GM12874 (cell line): ENCODE results near the gene HLA-DOA.

Source experiments
- TF ChIP-seq, protein P1 (sequence below): IDR thresholded peaks from 2 replicates; pipeline ENCODE4 v1.5.1; 2011; ENCODE audit warnings: low read depth, mild to moderate bottlenecking, control low read depth, low read length, moderate library complexity; ENCODE audit not compliant: insufficient read depth

The HLA-DOA gene

GRCh38 chr6:33023536-33023935 lies 14.1 kb upstream of the HLA-DOA start:
- TF ChIP-seq, protein P1, sequence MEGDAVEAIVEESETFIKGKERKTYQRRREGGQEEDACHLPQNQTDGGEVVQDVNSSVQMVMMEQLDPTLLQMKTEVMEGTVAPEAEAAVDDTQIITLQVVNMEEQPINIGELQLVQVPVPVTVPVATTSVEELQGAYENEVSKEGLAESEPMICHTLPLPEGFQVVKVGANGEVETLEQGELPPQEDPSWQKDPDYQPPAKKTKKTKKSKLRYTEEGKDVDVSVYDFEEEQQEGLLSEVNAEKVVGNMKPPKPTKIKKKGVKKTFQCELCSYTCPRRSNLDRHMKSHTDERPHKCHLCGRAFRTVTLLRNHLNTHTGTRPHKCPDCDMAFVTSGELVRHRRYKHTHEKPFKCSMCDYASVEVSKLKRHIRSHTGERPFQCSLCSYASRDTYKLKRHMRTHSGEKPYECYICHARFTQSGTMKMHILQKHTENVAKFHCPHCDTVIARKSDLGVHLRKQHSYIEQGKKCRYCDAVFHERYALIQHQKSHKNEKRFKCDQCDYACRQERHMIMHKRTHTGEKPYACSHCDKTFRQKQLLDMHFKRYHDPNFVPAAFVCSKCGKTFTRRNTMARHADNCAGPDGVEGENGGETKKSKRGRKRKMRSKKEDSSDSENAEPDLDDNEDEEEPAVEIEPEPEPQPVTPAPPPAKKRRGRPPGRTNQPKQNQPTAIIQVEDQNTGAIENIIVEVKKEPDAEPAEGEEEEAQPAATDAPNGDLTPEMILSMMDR, result no peak

DNA sequence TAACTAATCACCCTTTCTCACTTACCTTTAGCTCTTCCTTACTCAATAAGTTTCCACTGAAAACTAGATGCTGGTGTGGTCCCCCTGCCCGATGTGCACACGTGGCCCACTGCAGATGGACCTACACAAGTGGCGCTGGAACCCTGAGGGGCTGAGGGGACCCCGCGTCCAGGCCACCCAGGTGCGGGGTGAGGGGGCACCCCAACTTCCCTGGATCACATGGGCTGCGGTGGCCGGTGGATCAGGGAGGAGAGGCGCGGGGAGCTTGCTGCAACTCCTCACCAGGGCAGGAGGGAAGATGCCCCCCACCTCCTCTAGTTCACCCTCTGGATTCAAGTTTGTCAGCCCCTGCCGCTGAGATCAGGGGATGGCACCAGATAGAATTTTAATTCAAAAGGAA lies 12.5 kb upstream of the HLA-DOA start:
- TF ChIP-seq, protein P1, result no peak

DNA sequence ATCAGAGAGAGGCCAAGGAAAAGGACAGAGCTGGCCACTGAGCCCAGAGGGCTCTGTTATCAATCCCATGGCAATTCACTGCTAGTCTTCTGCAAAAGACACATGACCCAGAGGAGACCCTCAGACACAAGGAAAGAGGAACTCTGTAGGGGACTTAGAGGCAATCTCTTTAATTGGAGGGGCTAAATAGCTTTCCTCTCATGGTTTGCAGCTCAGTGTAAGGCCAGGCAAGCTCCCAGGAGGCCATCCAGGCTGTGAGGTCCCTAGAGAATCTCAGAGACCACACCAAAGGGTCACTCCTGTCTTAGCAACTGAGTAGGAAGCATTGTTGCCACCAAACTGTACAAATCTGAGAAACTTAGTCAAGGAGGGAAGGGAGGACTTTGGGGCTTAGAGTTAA lies 10.0 kb upstream of the HLA-DOA start:
- TF ChIP-seq, protein P1, result no peak

DNA sequence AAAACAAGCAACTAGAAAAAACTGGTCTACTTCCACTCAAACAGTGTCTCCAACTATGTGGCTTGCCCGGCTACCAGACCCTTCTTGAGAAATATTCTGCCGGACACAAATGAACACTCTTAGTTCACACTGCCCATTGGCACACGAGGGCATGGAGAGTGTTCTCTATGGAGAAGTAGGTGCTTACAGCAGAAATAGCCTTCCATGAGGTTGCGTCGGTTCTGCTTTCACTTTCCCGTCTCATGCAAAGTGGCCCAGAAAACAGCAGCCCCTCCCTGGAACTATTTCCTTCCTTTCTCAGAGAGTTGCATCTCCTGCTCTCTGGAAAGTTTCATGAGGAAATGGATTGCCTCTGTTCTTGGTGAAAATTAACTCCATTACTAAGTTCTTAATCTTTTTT lies 9.5 kb upstream of the HLA-DOA start:
- TF ChIP-seq, protein P1, result no peak

DNA sequence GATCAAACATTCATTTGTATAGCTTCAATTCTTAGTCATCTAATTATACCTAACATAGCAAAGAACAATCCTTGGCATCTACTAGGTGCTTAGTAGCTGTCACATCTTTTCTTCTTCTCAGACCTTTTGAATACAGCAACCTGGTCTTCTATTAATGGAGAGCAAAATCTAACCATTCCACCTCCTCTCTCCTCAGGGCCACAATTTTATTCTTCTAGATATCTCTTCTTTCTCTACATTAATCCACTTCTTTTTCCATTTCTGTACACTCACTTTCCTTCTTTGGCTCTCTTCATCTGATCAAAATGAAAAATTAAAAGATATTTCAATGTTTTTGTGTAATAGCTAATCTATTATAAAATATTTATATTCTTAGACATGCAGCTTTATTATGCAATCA lies 9.0 kb upstream of the HLA-DOA start:
- TF ChIP-seq, protein P1, result no peak

DNA sequence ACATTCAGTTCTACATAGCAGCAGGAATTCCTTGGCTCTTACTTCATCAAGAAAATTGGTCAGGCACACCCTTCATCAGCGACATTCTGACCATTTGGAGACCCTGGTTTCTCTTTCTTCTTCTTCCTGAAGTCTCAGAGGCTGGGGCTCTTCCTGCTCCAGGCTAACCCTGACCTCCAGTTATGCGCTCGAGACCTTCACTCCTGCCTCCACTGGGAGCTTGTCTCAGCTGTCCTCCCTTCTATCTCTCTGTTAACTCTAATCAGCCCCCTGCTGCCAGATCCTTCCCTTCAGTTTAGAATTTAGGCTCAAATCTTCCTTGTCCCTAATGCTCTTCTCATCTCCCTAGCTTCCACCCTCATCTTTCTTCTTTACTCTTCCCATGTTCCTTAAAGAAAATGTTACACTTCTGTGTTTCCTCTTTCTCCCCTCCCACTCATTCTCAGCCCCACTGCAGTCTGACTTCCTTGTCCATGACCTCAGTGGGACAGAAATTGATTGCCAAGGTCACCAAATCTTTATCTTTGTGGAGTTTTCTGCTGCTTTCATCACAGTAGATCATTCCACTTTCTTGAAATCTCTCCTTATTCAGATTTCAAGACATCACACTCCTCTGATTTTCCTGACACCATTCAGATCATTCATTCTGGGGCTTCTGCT lies 8.4 kb upstream of the HLA-DOA start:
- TF ChIP-seq, protein P1, result no peak

- TF ChIP-seq, protein P1, result no peak
Observed at GRCh38 chr6:33017018-33017417, 7.6 kb upstream of the HLA-DOA start.
